Suppressor macrophage treated with lipopolysaccharide for 1 hour (primary cell): ENCODE results near the gene ITPKB.
"Not testable (repeated sequence)": the region's sequence is repeated elsewhere in the genome, so short reads cannot be mapped to it uniquely, and the experiment has no call there.

Experiments used
- DNase-seq, 3 donors: peaks; one replicate each; pipeline ENCODE4 v3.0.0-alpha.2; 2020 to 2022

Gene ITPKB

GRCh38 chr1:226649244-226649643 lies 89.8 kb downstream of the ITPKB start:
- no peak for DNase-seq

DNA sequence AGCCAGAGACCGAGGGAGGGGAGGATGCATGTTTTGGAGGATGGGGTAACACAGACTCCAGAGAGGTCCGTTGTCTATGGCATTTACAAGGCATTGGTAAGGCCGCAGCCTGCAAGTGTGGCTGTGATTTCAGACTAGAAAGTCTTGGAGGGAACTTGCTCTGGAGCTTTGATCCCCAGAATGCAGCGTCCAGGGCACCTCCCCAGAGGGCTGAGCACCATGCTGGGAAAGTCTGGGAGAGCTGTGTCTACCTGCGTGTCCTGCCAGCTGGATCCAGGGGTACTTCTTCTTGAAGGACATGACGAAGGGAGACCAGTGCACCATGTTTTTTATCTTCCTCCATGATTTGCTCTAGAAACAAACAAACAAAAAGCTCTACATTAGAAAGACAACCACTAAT lies 90.7 kb downstream of the ITPKB start:
- no peak for DNase-seq

DNA sequence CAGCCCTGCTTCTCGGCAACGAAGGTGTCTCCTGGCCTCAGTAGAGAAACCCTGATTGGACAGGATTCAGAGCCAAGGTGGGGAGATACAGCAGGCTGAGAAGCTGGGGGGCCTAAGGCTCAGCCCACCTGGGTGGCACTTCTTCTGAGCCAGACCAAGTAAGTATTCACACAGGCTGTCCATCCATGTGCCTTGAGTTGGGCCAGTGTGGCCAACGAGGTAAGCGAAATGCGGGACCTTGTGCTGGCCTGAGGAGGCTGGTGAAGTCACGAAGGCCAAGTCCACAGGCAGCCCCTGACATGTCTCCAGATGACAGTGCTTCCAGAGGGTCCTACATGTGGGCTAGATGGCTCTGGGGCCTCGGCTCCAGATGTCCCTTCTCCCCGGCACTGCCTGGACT lies 91.4 kb downstream of the ITPKB start:
- no peak for DNase-seq

DNA sequence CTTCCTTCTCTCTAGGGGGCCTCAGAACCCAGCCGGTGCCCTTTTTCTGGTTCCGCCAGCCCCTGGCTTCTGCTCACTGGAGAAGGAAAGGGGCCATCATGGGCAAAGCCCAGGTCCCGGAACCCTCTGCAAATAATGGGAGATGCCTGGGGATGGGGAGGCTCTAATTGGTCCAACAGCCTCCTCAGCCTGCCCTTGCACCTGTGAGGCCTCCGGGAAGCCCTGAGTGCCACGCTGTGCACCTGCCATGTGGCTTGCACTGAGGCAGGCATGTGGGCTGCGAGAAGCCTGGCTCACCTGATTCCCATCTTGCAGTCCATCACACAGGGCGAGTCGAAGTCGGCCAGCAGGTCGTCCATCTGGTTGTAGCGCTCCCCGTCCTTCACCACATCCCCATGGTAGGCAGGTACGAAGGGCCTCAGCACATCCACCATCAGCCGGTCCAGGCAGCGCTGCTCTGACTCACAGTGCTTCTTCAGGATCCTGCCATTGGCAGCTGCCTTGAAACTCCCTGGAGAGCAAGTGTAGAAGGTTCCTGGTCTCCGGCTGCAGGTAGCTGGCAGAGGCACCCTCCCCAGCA lies 92.1 kb downstream of the ITPKB start:
- DNase-seq: no peak

DNA sequence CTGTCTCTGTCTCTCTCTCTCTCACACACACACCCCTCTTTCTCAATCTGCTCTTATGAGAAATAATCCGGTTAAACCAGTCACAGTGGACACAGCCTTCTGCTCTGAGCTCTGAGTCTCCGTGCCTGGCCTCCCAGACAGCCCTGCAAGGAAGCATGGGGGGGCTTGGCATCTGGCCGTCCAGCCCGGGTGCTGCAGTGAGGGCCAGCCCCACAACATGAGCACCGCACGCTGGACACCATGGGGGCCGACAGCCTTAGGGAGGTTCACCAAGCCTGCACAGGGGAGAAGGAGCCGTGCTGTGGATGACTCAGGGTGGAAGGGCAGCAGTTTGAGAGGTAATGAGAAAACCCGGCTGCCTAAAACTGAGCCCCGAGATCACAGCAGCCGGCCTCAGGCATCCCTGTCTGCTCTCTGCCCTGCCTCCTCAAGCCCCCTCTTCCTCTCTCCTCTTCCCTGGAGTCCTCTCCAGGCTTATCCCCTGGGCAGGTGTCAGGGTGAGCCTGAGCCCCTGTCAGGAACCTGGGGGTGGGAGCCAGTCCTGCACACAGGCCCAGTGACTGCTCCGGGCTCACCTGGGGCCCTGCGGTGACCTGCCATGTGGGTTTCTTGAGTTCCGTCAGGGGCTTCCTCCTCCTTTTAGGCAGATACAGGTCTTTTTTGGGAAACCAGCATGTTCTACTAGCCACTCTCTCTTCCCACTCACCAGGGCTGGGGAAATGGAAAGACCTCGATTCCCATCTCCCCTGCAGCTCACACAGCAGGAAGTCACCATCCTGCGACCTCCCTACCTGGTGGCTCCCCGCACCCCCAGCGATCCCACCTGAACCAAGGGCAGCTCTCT lies 92.8 kb downstream of the ITPKB start:
- peak in 1 of 3 donors; percentile 1 for DNase-seq

DNA sequence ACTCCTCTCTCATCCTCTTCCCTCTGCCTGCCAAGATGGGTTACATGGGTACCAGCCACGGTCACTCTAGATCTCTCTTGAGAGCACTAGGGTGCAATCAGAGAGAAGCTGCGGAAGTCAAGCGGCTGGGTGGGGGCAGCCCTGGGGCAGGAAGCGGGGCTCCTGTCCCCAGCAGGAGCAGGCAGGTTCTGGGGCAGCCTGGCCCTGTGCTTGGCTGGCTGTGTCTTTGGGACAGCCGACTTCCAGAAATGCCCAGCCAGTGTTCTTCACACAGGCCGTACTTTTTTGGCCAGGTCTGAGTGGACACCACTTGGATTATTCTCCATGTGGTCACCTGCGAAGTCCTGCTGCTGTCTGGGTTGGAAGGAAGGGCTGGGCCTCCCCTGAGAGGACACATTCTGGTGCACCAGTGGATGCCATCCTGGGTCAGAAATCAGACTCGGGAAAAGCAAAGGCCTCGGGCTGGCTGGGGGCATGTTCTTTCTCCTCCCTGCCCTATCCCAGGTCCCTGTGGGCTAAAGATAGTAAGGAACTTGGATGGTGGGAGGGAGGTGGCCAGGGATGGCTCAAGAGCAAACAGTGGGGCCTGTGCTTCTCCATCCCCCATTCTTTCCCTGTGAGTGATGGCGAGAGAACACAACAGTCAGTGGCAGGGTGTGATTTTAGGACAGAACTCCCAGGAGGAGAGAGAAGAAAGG lies 93.7 kb downstream of the ITPKB start:
- no peak for DNase-seq

- peak; percentile 48 to 55 (median 53) for DNase-seq
Observed at GRCh38 chr1:226644541-226645176, 94.4 kb downstream of the ITPKB start.

DNA sequence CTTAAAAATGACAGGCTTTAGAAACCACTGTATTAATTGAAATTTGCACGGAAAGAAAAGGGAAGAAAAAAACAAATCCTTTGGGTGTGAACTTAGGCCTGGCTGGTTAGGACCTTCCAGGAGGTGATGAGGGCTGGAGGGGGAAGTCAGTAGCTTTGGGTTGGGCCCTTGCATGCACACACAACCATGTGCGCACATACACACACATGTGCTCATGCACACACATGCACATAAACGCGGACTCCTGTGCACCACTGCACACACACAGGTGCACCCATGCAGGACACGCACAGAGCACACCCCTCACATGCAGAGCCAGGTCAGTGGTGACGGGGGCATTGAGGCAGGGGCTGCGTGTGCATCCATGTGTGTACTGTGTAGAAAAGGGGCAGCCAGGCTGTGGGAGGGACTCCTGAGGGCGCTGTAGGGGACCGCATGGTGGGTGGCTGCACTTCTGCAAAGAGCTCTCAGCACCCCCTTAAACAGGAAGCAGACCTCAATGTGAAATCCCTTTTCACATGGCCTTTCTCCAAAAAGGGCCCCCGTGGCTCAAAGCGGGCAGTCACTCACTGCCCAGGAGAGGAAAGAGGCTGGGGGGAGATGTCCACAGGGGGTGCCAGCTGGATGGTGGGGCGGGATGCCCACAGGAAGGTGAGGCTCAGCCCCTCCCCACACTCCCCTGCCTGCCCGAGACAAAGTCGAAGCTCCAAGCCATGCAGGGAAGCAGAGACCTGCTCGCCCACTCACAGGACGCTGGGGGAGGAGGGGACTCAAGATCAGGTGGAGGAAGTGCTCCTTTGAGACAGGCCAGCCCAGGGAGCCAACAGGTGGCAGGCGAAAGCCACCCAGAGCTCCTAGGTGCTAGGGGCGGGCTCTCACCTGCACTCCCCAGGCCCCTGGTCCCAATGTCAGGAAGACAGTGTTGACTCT lies 95.2 kb downstream of the ITPKB start:
- peak; percentile 66 to 73 (median 72) for DNase-seq

DNA sequence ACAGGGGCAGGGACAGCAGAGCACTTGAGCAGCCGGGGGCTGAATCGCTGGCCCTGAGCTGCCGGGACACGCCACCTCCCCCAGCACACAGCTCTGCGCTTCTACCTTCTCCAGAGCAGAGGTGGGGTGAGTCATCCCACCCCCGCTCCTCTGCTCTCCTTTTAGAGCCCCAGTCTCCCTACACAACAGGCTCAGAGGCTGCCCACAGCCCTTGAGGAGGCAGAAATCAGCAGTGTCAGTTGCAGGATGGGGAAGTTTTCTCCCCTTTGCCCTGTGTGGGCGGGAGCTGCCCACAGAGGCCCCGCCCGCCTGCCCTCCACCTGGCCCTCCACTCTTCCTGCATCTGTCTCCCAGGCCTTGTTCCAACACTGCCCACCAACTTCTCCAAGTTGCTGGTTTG lies 95.9 kb downstream of the ITPKB start:
- peak; percentile 84 to 89 (median 85) for DNase-seq

DNA sequence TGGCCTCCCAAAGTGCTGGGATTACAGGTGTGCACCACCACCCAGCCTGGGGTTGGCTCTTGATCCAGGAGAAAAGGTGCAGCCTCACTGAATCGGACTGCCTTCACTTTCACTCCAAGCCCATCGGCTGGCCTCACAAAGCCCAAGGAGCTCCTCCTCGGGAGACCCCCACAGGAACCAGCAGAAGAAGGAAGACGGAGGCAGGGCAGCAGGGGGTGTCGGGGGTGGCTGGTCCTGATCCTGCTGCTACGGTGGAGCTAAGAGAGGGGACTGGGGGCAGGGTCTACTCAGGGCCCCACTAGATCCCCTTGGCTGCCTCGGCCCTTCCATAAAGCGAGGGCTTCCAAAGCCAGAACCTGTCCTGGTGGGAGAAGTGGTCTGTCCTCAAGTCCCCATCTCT lies 96.7 kb downstream of the ITPKB start:
- DNase-seq: no peak

DNA sequence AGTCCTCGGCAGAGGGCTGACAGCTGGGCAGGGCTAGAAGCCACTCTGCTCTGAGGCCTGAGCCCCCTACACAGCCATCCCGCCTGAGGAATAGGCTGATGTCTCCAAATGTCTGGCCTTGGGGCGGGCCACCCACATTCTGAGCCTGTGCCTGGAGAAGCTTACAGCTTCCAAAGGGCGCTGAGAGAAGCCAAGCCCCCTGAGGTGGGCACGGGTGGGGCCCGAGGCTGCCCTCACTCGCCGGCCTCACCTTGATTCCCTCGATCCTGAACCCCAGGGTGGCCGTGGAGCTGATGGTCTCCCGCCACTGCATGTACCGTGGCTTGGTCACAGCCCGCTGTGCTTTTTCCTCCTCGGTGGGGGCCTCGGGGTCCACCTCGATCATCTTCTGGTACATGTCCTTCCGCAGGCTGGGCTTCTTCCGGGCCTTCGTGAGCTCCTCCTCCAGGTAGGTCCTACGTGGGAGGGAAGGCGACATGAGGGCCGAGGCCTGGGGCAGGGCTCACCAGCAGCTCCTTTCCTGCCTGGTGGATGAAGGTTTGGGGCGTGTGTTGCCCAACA lies 97.3 kb downstream of the ITPKB start:
- no peak for DNase-seq

DNA sequence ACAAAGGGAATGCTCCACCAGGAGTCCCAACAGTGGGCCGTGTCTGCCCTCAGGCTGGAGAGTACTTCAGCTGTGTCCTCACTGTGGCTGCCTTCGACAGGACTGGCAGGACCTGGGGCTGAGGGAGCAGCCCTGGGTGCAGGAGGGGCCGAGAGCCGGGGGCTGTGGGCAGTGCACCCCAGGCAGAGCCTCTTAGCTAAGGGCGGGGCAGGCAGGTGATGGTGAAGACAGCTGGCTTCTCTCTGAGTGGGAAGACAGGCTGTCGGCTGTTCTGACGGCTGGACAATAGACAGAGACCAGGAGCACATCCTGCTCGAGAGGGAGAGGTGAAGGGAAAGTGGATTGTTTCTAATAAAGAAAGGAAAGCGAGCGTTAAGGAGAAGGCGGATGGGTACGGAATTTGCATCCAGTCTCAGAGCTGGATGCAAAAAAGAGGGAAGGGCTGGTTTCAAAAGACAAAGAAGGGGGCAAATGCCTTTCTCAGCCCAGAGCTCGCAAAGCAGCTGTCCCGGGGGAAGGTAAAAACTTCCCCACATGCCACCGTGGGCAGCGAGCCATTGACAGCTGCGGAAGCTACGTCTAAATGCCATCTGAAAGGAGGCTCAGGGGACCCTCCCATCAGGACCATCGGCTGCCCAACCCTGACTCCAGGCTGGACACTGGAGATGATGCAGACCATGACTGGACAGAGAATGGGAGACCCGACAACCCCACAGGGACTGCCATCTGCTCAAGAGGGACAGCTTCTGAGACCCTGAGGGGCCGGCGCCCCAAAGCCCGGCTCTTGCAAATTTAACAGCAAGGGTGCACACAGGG lies 98.6 kb downstream of the ITPKB start:
- no peak for DNase-seq

GRCh38 chr1:226639631-226640061 lies 99.4 kb downstream of the ITPKB start:
- no peak for DNase-seq

DNA sequence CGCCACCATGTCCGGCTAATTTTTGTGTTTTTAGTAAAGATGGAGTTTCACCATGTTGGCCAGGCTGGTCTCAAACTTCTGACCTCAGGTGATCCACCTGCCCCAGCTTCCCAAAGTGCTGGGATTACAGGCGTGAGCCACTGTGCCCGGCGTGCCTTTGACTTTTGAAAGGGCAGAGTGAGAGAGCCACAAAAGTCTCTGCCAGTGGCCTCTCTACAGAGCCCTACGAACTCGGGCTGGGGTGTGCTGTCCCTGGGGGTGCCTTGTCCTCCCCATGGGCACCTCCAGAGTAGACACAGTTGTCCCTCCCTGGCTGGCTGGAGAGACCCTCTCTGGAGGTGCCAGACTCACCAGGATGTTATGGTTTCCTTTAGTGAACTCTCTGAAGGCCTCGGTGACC lies 99.9 kb downstream of the ITPKB start:
- not testable (repeated sequence) for DNase-seq

DNA sequence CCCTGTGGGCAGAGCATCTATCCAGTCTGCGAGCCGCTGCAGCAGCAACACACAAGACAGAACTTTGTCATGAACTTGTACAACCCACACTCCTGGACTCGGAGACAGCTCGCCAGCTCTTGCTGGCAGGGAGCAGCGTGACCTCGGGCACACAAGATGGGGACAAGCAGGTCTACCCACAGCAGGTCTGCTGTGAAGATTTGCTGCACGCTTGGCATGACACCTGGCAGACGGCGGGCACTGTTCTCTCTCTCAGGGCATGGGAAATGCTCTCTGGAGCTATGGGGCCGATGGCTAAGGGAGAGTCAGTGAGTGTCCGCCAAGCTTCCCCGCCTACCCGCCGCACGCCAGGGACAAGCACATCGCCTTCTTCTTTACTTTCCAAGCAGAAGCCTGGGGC lies 100.5 kb downstream of the ITPKB start:
- no peak for DNase-seq

DNA sequence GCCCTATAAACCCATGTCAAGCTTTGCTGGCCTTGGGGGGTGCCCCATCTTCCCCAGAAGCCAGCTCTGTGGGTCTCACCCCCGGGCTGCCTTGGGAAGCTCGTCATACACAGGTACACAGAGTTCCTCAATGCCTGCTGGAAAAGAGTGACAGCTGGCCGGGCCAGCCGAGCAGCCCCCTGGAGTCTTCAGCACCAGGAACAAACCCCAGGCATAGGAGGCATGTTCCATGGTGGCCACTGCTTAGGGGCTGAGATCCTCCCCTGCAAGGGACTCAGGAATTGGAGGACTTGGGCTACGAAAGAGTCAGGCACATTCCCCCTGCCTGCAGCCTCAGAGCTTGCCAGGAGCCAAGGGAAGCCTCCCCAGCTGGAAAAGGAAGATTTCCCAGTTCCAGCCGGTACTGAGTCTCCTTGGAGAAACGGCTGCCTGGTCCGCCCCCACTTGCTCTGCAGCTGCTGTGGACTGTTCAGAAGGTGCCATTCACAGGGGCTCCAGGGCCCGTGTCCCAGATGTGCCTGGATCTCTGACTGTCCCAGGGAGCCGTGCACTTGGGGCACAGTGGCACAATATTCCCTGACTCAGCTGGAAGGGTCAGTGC lies 101.0 kb downstream of the ITPKB start:
- no peak for DNase-seq

- no peak for DNase-seq
Observed at GRCh38 chr1:226637147-226637935, 101.7 kb downstream of the ITPKB start.

GRCh38 chr1:226636847-226637096 lies 102.3 kb downstream of the ITPKB start:
- no peak for DNase-seq

DNA sequence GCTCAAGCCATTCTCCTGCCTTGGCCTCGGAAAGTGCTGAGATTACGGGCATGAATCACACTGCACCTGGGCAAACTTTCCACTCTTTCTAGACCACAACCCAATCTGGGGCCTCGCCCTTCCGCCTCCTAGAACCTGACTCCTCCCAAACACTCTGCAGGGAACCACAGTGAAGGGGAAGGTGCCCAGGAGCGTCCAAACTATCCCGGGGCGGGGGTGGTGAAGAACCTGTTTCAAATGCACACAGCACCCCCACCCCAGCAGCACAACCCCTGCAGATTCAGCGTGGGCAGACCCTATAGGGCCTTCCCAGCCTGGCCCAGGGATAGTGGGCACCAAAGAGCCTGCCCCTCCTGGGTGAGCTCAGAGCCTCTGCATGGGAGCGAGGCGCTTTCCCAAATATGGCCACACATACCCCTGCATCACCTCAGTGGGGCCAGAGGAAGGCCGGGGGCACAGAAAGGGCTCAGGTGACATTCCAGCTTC lies 103.6 kb downstream of the ITPKB start:
- DNase-seq: no peak
